SK-N-MC (cell line): ENCODE measurements around the gene LITAF.
"Not testable (repeated sequence)": the region's sequence is repeated elsewhere in the genome, so short reads cannot be mapped to it uniquely, and the experiment has no call there.

Source experiments
- EZH2 ChIP-seq: fragments of 200-600 bp; sonication (generic); IDR thresholded peaks from one replicate; pipeline ENCODE4 v1.6.1; 2017; ENCODE audit warnings: antibody characterized with exemption
- POLR2AphosphoS5 ChIP-seq: IDR thresholded peaks from 2 replicates; pipeline ENCODE4 v1.6.1; 2012; ENCODE audit warnings: mild to moderate bottlenecking, low read depth, low read length, borderline replicate concordance

GRCh38 chr16:11591630-11592029 lies 4.9 kb upstream of the LITAF start:
- not testable (repeated sequence) for TF ChIP-seq EZH2, POLR2AphosphoS5
